SKM-1 (cell line): ENCODE data around the gene PIK3IP1.

Source experiments
- DNase-seq: peaks from one replicate; lab custom pipeline; 2025; ENCODE audit not compliant: unreplicated experiment; lab: John Stamatoyannopoulos, UW

PIK3IP1 gene

GRCh38 chr22:31279821-31280505, 12.3 kb downstream of the PIK3IP1 start:
- DNase-seq, result no peak

DNA sequence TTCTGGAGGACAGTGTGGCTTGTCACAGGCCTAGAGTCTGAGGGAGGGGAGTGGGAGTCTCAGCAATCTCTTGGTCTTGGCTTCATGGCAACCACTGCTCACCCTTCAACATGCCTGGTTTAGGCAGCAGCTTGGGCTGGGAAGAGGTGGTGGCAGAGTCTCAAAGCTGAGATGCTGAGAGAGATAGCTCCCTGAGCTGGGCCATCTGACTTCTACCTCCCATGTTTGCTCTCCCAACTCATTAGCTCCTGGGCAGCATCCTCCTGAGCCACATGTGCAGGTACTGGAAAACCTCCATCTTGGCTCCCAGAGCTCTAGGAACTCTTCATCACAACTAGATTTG, 13.0 kb downstream of the PIK3IP1 start:
- DNase-seq, result no peak

DNA sequence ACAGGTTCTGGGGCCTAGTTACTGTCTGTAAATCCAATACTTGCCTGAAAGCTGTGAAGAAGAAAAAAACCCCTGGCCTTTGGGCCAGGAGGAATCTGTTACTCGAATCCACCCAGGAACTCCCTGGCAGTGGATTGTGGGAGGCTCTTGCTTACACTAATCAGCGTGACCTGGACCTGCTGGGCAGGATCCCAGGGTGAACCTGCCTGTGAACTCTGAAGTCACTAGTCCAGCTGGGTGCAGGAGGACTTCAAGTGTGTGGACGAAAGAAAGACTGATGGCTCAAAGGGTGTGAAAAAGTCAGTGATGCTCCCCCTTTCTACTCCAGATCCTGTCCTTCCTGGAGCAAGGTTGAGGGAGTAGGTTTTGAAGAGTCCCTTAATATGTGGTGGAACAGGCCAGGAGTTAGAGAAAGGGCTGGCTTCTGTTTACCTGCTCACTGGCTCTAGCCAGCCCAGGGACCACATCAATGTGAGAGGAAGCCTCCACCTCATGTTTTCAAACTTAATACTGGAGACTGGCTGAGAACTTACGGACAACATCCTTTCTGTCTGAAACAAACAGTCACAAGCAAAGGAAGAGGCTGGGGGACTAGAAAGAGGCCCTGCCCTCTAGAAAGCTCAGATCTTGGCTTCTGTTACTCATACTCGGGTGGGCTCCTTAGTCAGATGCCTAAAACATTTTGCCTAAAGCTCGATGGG, 13.5 kb downstream of the PIK3IP1 start:
- no peak for DNase-seq

DNA sequence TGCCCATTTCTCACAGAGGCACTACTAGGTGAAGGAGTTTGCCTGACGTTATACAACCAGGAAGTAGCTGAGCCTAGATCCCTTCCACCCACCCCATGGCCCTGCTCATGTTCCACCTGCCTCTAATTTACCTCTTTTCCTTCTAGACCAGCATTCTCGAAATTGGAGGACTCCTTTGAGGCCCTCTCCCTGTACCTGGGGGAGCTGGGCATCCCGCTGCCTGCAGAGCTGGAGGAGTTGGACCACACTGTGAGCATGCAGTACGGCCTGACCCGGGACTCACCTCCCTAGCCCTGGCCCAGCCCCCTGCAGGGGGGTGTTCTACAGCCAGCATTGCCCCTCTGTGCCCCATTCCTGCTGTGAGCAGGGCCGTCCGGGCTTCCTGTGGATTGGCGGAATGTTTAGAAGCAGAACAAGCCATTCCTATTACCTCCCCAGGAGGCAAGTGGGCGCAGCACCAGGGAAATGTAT, 14.1 kb downstream of the PIK3IP1 start:
- DNase-seq, result no peak

DNA sequence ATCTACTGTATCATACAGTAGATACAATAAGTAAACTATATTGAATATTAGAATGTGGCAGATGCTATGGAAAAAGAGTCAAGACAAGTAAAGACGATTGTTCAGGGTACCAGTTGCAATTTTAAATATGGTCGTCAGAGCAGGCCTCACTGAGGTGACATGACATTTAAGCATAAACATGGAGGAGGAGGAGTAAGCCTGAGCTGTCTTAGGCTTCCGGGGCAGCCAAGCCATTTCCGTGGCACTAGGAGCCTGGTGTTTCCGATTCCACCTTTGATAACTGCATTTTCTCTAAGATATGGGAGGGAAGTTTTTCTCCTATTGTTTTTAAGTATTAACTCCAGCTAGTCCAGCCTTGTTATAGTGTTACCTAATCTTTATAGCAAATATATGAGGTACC, 14.5 kb downstream of the PIK3IP1 start:
- no peak for DNase-seq

GRCh38 chr22:31276426-31277167, 15.7 kb downstream of the PIK3IP1 start:
- DNase-seq, result no peak

DNA sequence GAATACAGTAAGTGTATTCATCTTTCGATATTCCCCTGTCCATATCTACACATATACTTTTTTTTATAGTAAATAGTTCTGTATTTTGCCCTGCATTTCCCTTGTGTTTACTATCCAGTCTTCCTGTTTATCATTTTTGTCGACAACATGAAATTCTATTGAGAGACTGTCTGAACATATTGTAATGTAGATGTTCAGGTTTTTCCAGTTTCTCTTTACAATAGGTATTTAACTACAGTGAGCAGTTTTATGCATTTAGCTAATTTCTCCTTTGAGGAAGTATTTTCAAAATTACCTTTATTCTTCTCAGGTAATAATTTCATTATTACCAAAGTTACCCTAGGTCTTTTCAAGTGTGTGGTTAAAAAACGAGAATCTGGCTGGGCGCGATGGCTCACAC, 16.7 kb downstream of the PIK3IP1 start:
- no peak for DNase-seq

DNA sequence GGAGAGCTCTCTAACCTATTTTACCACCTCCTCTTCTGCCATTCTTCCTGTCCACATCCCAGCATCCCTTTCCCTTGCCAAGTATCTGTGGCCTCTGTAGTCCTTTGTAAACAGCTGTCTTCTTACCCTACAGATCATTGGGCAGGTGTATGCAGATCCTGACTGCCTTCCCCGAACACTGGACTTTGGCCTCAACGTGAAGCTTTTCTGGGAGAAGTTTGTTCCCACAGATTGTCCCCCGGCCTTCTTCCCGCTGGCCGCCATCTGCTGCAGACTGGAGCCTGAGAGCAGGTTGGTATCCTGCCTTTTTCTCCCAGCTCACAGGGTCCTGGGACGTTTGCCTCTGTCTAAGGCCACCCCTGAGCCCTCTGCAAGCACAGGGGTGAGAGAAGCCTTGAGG, 17.3 kb downstream of the PIK3IP1 start:
- no peak for DNase-seq

- DNase-seq, result no peak
Observed at GRCh38 chr22:31274017-31274416, 18.3 kb downstream of the PIK3IP1 start.

- DNase-seq, result peak; percentile 41
Observed at GRCh38 chr22:31272522-31273446, 19.5 kb downstream of the PIK3IP1 start.

- no peak for DNase-seq
Observed at GRCh38 chr22:31271485-31271884, 20.8 kb downstream of the PIK3IP1 start.

GRCh38 chr22:31271026-31271425, 21.3 kb downstream of the PIK3IP1 start:
- DNase-seq, result no peak

DNA sequence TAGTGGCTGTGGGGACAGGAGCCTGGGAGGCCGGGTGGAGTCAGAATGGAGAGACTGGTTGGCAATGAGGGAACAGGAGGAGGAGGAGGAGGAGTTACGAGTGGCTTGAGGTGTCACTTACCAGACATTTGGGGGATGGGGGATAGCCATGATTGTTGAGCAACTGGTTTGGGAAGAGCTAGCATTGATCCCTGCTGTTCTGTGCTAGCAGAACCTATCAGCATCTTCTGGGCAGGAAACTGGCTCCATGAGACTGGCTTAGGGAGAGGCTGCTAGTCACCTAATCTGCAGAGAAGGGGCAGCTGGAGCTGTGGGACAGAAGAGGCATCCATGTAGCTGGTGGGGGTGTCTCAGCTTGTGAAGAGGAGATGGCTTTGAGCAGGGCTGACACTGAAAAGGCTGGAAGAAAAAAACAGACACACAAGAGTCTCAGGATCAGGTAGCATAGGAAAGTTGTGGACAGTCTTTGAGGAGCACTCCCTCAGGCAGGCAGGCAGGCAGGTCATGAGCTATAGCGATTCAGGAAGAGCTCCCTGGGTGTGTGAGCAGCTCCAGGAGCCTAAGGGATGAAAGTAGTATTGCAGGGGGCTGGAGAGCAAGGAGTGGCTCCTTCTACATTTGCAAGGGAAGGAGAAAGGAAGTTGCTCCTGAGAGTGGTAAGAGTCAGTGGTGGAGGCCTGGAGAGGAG, 22.3 kb downstream of the PIK3IP1 start:
- DNase-seq, result no peak

- DNase-seq, result no peak
Observed at GRCh38 chr22:31268281-31268680, 24.0 kb downstream of the PIK3IP1 start.

DNA sequence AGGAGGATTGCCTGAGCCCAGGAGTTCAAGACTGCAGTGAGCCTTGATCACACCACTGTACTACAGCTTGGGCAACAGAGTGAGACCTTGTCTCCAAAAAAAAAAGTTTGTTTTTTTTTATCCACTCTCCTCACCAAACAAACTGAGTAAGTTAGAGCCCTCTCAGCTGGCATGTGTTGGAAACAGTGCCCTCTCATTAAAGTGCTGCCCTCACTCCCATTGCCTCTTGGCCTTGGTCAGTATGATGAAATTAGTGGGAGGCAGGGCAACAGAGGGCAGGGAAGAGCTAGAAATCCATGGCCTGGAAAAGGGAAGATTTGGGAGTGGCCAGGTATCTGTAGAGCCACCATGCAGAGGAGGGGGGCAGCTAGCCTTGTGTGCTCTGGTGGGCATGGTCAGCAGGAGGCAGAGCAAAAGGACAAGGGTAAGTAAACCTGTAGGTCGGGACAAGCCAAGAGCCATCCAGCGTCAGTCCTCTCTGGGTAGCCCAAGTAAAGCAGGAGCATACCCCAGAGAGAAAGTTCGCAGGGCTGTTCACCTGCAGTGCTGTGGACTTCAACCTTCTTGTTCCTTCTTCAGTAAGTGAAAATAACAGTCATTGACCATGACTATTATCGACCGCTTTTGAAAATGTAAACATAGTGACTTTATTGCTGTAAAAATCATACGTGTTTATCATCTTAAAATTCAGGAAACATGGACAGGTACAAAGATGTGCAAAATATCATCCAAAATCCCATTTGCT, 28.2 kb downstream of the PIK3IP1 start:
- no peak for DNase-seq

DNA sequence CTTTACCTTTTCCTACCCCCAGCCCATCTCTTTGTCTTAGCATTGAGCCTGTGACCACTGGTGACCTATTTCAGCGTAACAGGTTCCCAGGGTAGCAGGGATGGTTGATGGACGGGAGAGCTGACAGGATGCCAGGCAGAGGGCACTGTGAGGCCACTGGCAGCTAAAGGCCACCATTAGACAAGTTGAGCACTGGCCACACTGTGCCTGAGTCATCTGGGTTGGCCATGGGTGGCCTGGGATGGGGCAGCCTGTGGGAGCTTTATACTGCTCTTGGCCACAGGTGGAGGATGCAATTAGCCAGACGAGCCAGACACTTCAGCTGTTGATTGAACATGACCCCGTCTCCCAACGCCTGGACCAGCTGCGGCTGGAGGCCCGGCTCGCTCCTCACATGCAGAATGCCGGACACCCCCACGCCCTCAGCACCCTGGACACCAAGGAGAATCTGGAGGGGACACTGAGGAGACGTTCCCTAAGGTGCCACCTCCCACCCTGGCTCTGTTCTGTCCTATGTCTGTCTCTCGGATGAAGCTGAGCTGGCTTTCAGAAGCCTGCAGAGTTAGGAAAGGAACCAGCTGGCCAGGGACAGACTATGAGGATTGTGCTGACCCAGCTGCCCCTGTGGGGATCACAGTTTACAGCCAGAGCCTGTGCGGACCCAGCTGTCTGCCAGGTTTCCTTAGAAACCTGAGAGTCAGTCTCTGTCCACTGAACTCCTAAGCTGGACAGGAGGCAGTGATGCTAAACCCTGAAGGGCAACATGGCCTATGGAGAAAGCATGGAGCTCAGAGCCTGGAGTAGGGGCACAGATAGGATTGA, 29.8 kb downstream of the PIK3IP1 start:
- DNase-seq, result no peak

- DNase-seq, result no peak
Observed at GRCh38 chr22:31260474-31260856, 31.8 kb downstream of the PIK3IP1 start.

DNA sequence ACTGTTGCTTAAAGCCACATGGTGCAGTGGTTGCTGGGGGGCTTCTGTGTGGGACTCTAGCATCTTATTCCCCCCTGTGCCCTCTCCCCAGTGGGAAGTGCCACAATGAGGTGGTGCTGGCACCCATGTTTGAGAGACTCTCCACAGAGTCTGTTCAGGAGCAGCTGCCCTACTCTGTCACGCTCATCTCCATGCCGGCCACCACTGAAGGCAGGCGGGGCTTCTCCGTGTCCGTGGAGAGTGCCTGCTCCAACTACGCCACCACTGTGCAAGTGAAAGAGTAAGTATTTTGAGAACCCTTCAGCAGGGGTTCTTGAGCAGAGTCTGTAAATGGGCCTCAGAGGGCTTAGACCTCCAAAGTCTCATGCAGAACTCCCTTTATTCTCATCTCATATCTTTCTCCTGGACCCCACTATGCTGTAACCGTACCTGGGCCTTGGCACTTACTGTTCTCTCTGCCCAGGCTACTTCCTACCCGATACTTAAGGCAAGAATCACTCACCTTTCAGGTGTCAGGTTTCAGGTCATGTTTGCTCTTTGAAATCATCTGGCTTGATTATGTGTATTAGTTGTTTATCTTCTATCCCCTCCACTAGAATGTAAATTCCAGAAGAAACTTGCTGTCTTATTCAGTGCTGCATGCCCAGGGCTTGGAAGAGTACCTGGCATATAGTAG, 32.4 kb downstream of the PIK3IP1 start:
- DNase-seq, result no peak
